Measurements from ENCODE around the gene CUL3.

The CUL3 gene

GRCh38 chr2:224472137-224472536 lies 113.0 kb downstream of the CUL3 start:
- DNase-seq (ENCODE audit: low read depth) = no peak

- no peak for DNase-seq (ENCODE audit: low read depth)
Measured at GRCh38 chr2:224469374-224469964, 115.7 kb downstream of the CUL3 start.

GRCh38 chr2:224466304-224466895 lies 118.8 kb downstream of the CUL3 start:
- no peak for DNase-seq (ENCODE audit: low read depth)

GRCh38 chr2:224461391-224461790 lies 123.8 kb downstream of the CUL3 start:
- DNase-seq (ENCODE audit: low read depth) = no peak

- no peak for DNase-seq (ENCODE audit: low read depth)
Measured at GRCh38 chr2:224457408-224458096, 127.6 kb downstream of the CUL3 start.

GRCh38 chr2:224453892-224454291 lies 131.3 kb downstream of the CUL3 start:
- DNase-seq (ENCODE audit: low read depth) = no peak

- DNase-seq (ENCODE audit: low read depth) = no peak
Measured at GRCh38 chr2:224449212-224450147, 135.7 kb downstream of the CUL3 start.

- DNase-seq (ENCODE audit: low read depth) = no peak
Measured at GRCh38 chr2:224448236-224448635, 136.9 kb downstream of the CUL3 start.

GRCh38 chr2:224444783-224445182 lies 140.4 kb downstream of the CUL3 start:
- no peak for DNase-seq (ENCODE audit: low read depth)

- DNase-seq (ENCODE audit: low read depth) = no peak
Measured at GRCh38 chr2:224444021-224444420, 141.1 kb downstream of the CUL3 start.

GRCh38 chr2:224442071-224442967 lies 142.8 kb downstream of the CUL3 start:
- DNase-seq (ENCODE audit: low read depth) = no peak

GRCh38 chr2:224440988-224441387 lies 144.2 kb downstream of the CUL3 start:
- no peak for DNase-seq (ENCODE audit: low read depth)

GRCh38 chr2:224438726-224439125 lies 146.4 kb downstream of the CUL3 start:
- DNase-seq (ENCODE audit: low read depth) = no peak

- no peak for DNase-seq (ENCODE audit: low read depth)
Measured at GRCh38 chr2:224436634-224437033, 148.5 kb downstream of the CUL3 start.

GRCh38 chr2:224434618-224435017 lies 150.5 kb downstream of the CUL3 start:
- no peak for DNase-seq (ENCODE audit: low read depth)

- no peak for DNase-seq (ENCODE audit: low read depth)
Measured at GRCh38 chr2:224433442-224433841, 151.7 kb downstream of the CUL3 start.

GRCh38 chr2:224432003-224432579 lies 153.1 kb downstream of the CUL3 start:
- DNase-seq (ENCODE audit: low read depth) = no peak

GRCh38 chr2:224429441-224429810 lies 155.7 kb downstream of the CUL3 start:
- no peak for DNase-seq (ENCODE audit: low read depth)

- DNase-seq (ENCODE audit: low read depth) = no peak
Measured at GRCh38 chr2:224428787-224429440, 156.2 kb downstream of the CUL3 start.

- DNase-seq (ENCODE audit: low read depth) = no peak
Measured at GRCh38 chr2:224427471-224427870, 157.7 kb downstream of the CUL3 start.

- no peak for DNase-seq (ENCODE audit: low read depth)
Measured at GRCh38 chr2:224426656-224427055, 158.5 kb downstream of the CUL3 start.

All from T-helper 22 cell (primary cell).